GM23338 (cell line): ENCODE results near the gene ZNF26. TPM values are rescaled to one million over a fixed set of nuclear protein-coding genes. Genes with fewer than 3 reads are reported as not detected.

Experiments used
- ATAC-seq: fragments of 200-7000 bp; cut with Tn5 transposase; 3 replicates; pipeline ENCODE4 v1.9.1; 2020
- DNase-seq: peaks from one replicate; pipeline ENCODE4 v3.0.0-alpha.2; 2015; ENCODE audit warnings: low spot score
- H2AFZ ChIP-seq: fragments of 200-600 bp; sonication (generic); 2 replicates; pipeline ENCODE4 v1.8.0; 2016; ENCODE audit warnings: antibody characterized with exemption, mild to moderate bottlenecking, moderate library complexity
- H3F3A ChIP-seq: fragments of 200-600 bp; sonication (generic); replicated peaks from 2 replicates; pipeline ENCODE4 v1.8.0; 2017; ENCODE audit warnings: antibody characterized with exemption, mixed run types, low read depth
- H3K27ac ChIP-seq: fragments of 200-600 bp; sonication (generic); 2 replicates; pipeline ENCODE4 v1.6.1; 2016; ENCODE audit warnings: low read depth
- H3K27me3 ChIP-seq: fragments of 200-600 bp; sonication (generic); 2 replicates; pipeline ENCODE4 v1.8.0; 2016; ENCODE audit warnings: mild to moderate bottlenecking, mixed run types, moderate library complexity; ENCODE audit not compliant: insufficient read depth
- H3K36me3 ChIP-seq: fragments of 200-600 bp; sonication (generic); 2 replicates; pipeline ENCODE4 v1.8.0; 2016; ENCODE audit warnings: mild to moderate bottlenecking; ENCODE audit not compliant: insufficient read depth
- H3K4me1 ChIP-seq: fragments of 200-600 bp; sonication (generic); 2 replicates; pipeline ENCODE4 v1.8.0; 2016; ENCODE audit warnings: mild to moderate bottlenecking, moderate library complexity; ENCODE audit not compliant: insufficient read depth
- H3K4me2 ChIP-seq: fragments of 200-600 bp; sonication (generic); 2 replicates; pipeline ENCODE4 v1.7.1; 2017; ENCODE audit warnings: mixed run types
- H3K4me3 ChIP-seq: fragments of 200-600 bp; sonication (generic); 2 replicates; pipeline ENCODE4 v1.6.1; 2016; ENCODE audit warnings: mixed run types
- H3K79me2 ChIP-seq: fragments of 200-600 bp; sonication (generic); replicated peaks from 2 replicates; pipeline ENCODE4 v1.8.0; 2017; ENCODE audit warnings: mild to moderate bottlenecking; ENCODE audit not compliant: insufficient read depth
- H3K9me2 ChIP-seq: fragments of 200-600 bp; sonication (generic); 2 replicates; pipeline ENCODE4 v1.8.0; 2017; ENCODE audit not compliant: insufficient read depth
- H4K20me1 ChIP-seq: fragments of 200-600 bp; sonication (generic); replicated peaks from 2 replicates; pipeline ENCODE4 v1.8.0; 2017; ENCODE audit warnings: mild to moderate bottlenecking; ENCODE audit not compliant: insufficient read depth
- H3K27ac Mint-ChIP-seq: 2 replicates; pipeline ENCODE4 v1.8.0; 2020; ENCODE audit warnings: inconsistent platforms, mild to moderate bottlenecking, moderate library complexity, mixed read lengths
- H3K27me3 Mint-ChIP-seq: 3 replicates; pipeline ENCODE4 v1.8.0; 2022; ENCODE audit warnings: low read depth, mild to moderate bottlenecking, moderate library complexity, mixed read lengths, inconsistent platforms; ENCODE audit not compliant: insufficient read depth, poor library complexity
- H3K36me3 Mint-ChIP-seq: 3 replicates; pipeline ENCODE4 v1.8.0; 2021; ENCODE audit warnings: low read depth, mild to moderate bottlenecking, inconsistent platforms, moderate library complexity, mixed read lengths
- H3K4me1 Mint-ChIP-seq: 3 replicates; pipeline ENCODE4 v1.8.0; 2020; ENCODE audit warnings: mild to moderate bottlenecking, inconsistent platforms, mixed read lengths
- H3K4me3 Mint-ChIP-seq: 3 replicates; pipeline ENCODE4 v1.8.0; 2021; ENCODE audit warnings: moderate library complexity, mild to moderate bottlenecking, inconsistent platforms, mixed read lengths
- H3K9me3 Mint-ChIP-seq: 3 replicates; pipeline ENCODE4 v1.8.0; 2020; ENCODE audit warnings: moderate library complexity, mild to moderate bottlenecking, inconsistent platforms, mixed read lengths
- EZH2 ChIP-seq: fragments of 200-600 bp; sonication (generic); IDR thresholded peaks from one replicate; pipeline ENCODE4 v1.8.0; 2017; ENCODE audit warnings: antibody characterized with exemption, mild to moderate bottlenecking, low read depth; ENCODE audit not compliant: unreplicated experiment
- EZH2phosphoT487 ChIP-seq: fragments of 200-600 bp; sonication (generic); IDR thresholded peaks from one replicate; pipeline ENCODE4 v1.8.1; 2018; ENCODE audit warnings: antibody characterized with exemption; ENCODE audit not compliant: unreplicated experiment
- JUNB ChIP-seq: IDR thresholded peaks from one replicate; pipeline ENCODE4 v1.6.1; 2016; ENCODE audit warnings: antibody characterized with exemption; ENCODE audit not compliant: unreplicated experiment
- NANOG ChIP-seq: IDR thresholded peaks from 2 replicates; pipeline ENCODE4 v1.6.1; 2016; ENCODE audit warnings: antibody characterized with exemption, borderline replicate concordance
- POLR2AphosphoS5 ChIP-seq: IDR thresholded peaks from 2 replicates; pipeline ENCODE4 v1.6.1; 2016; ENCODE audit warnings: antibody characterized with exemption, low read depth
- STAT1 ChIP-seq: IDR thresholded peaks from one replicate; pipeline ENCODE4 v1.6.1; 2016; ENCODE audit warnings: antibody characterized with exemption; ENCODE audit not compliant: unreplicated experiment
- ZNF114 ChIP-seq: fragments of 250-450 bp; sonication (Bioruptor Pico); IDR thresholded peaks from 2 replicates; pipeline ENCODE4 v1.5.0; 2020; ENCODE audit warnings: mild to moderate bottlenecking, moderate library complexity
- ZNF331 ChIP-seq: fragments of 250-450 bp; sonication (Bioruptor Pico); IDR thresholded peaks from 2 replicates; pipeline ENCODE4 v1.5.0; 2020; ENCODE audit warnings: low read depth, mild to moderate bottlenecking, moderate library complexity
- polyA plus RNA-seq: library from polyadenylated mRNA; unstranded; fragments of >200 nt; fragmentation: Nextera tagmentation; extraction: Ambion mirVana; gene quantifications from 2 replicates; pipeline ENCODE4 v1.2.1, GENCODE V29; 2016
- total RNA-seq: library from RNA; depleted of rRNA; stranded (reverse); fragments of >200 nt; shearing (Covaris generic); gene quantifications from 2 replicates; pipeline ENCODE4 v1.2.3, GENCODE V29; 2014
- TF ChIP-seq, protein P1 (sequence below): IDR thresholded peaks from 2 replicates; pipeline ENCODE4 v1.6.1; 2016; ENCODE audit warnings: antibody characterized with exemption
- TF ChIP-seq, protein P2 (sequence below): fragments of 250-450 bp; sonication (Bioruptor Pico); IDR thresholded peaks from 2 replicates; pipeline ENCODE4 v1.5.0; 2020; ENCODE audit warnings: mild to moderate bottlenecking, moderate library complexity
- TF ChIP-seq, protein P3 (sequence below), 2 experiments: fragments of 200-600 bp in 1 of 2; sonication (generic) in 1 of 2; conservative IDR thresholded peaks; 2 replicates each; pipeline versions ENCODE4 v1.5.1 to v1.6.1; 2016 to 2017; ENCODE audit warnings: antibody characterized with exemption in 2 of 2, low read depth in 2 of 2, mild to moderate bottlenecking in 2 of 2, moderate library complexity in 1 of 2
- TF ChIP-seq, protein P4 (sequence below): IDR thresholded peaks from one replicate; pipeline ENCODE4 v1.6.1; 2018; ENCODE audit warnings: antibody characterized with exemption; ENCODE audit not compliant: unreplicated experiment

ZNF26 gene
- total and polyA plus RNA-seq, 2 experiments from 2014 or later: 4.8 to 18.9 TPM

DNA sequence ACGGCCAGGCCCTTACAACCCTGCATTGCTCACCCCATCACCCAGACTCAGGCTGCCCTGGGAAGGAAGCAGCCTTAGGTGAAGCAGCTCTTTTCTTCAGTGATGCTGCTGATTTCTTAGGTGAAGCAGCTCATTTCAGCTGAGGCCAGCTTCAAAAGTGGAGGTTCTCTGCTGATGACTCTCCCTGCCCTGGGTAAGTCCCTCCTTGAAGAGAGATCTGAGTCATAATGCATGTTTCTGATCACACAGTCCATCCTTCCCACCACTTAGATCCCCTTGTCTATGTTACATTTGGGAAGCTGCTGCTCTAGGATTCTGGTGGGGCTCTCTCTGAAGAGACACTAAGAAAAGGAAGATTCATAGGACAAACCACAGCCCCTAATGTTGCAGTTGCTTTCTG is 77.4 kb downstream of the ZNF26 start (continued):
- TF ChIP-seq, protein P1, sequence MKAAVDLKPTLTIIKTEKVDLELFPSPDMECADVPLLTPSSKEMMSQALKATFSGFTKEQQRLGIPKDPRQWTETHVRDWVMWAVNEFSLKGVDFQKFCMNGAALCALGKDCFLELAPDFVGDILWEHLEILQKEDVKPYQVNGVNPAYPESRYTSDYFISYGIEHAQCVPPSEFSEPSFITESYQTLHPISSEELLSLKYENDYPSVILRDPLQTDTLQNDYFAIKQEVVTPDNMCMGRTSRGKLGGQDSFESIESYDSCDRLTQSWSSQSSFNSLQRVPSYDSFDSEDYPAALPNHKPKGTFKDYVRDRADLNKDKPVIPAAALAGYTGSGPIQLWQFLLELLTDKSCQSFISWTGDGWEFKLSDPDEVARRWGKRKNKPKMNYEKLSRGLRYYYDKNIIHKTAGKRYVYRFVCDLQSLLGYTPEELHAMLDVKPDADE: no peak
- no peak for TF ChIP-seq STAT1

DNA sequence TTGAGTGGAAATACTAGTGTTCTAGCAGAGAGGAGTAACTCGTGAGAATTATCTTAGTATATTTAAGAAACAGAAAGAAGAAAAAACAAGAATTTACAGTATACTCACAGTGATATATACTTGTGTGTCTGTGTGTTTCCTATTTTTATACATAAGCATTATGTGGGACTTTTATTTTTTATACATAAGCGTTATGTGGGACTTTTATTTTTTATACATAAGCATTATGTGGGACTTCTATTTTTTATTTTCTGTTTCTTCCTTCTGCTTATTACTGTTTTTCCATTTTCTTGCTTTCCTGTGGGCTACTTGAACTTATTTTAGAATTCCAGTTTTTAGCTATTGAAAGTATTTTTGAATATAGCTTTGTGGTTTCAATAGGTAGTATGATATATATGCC is 87.7 kb downstream of the ZNF26 start:
- Histone ChIP-seq H3K36me3 (peaks cover 7% of the 10 kb centered on the region; the same call in 1 of the 2 replicates), H3K4me1 (no peaks in the 10 kb centered on the region), H3K9me2 (no peaks in the 10 kb centered on the region), H3F3A (no peaks in the 10 kb centered on the region), H3K27ac (no peak overlapping the region), H2AFZ (no peak overlapping the region), H3K79me2 (no peaks in the 10 kb centered on the region), H3K4me2 (no peak overlapping the region), H3K4me3 (no peak overlapping the region), H3K27me3 (no peaks in the 10 kb centered on the region), H4K20me1 (no peaks in the 10 kb centered on the region)
- H3K4me3 Mint-ChIP-seq: no peak overlapping the region
- peaks cover 56% of the 10 kb centered on the region for H3K9me3 Mint-ChIP-seq
- no peak for ATAC-seq
- no peaks in the 10 kb centered on the region for H3K4me1 Mint-ChIP-seq
- no peaks in the 10 kb centered on the region for H3K27me3 Mint-ChIP-seq
- DNase-seq: no peak
- H3K36me3 Mint-ChIP-seq: peaks cover 28% of the 10 kb centered on the region
- no peak overlapping the region for H3K27ac Mint-ChIP-seq
- TF ChIP-seq, protein P2, sequence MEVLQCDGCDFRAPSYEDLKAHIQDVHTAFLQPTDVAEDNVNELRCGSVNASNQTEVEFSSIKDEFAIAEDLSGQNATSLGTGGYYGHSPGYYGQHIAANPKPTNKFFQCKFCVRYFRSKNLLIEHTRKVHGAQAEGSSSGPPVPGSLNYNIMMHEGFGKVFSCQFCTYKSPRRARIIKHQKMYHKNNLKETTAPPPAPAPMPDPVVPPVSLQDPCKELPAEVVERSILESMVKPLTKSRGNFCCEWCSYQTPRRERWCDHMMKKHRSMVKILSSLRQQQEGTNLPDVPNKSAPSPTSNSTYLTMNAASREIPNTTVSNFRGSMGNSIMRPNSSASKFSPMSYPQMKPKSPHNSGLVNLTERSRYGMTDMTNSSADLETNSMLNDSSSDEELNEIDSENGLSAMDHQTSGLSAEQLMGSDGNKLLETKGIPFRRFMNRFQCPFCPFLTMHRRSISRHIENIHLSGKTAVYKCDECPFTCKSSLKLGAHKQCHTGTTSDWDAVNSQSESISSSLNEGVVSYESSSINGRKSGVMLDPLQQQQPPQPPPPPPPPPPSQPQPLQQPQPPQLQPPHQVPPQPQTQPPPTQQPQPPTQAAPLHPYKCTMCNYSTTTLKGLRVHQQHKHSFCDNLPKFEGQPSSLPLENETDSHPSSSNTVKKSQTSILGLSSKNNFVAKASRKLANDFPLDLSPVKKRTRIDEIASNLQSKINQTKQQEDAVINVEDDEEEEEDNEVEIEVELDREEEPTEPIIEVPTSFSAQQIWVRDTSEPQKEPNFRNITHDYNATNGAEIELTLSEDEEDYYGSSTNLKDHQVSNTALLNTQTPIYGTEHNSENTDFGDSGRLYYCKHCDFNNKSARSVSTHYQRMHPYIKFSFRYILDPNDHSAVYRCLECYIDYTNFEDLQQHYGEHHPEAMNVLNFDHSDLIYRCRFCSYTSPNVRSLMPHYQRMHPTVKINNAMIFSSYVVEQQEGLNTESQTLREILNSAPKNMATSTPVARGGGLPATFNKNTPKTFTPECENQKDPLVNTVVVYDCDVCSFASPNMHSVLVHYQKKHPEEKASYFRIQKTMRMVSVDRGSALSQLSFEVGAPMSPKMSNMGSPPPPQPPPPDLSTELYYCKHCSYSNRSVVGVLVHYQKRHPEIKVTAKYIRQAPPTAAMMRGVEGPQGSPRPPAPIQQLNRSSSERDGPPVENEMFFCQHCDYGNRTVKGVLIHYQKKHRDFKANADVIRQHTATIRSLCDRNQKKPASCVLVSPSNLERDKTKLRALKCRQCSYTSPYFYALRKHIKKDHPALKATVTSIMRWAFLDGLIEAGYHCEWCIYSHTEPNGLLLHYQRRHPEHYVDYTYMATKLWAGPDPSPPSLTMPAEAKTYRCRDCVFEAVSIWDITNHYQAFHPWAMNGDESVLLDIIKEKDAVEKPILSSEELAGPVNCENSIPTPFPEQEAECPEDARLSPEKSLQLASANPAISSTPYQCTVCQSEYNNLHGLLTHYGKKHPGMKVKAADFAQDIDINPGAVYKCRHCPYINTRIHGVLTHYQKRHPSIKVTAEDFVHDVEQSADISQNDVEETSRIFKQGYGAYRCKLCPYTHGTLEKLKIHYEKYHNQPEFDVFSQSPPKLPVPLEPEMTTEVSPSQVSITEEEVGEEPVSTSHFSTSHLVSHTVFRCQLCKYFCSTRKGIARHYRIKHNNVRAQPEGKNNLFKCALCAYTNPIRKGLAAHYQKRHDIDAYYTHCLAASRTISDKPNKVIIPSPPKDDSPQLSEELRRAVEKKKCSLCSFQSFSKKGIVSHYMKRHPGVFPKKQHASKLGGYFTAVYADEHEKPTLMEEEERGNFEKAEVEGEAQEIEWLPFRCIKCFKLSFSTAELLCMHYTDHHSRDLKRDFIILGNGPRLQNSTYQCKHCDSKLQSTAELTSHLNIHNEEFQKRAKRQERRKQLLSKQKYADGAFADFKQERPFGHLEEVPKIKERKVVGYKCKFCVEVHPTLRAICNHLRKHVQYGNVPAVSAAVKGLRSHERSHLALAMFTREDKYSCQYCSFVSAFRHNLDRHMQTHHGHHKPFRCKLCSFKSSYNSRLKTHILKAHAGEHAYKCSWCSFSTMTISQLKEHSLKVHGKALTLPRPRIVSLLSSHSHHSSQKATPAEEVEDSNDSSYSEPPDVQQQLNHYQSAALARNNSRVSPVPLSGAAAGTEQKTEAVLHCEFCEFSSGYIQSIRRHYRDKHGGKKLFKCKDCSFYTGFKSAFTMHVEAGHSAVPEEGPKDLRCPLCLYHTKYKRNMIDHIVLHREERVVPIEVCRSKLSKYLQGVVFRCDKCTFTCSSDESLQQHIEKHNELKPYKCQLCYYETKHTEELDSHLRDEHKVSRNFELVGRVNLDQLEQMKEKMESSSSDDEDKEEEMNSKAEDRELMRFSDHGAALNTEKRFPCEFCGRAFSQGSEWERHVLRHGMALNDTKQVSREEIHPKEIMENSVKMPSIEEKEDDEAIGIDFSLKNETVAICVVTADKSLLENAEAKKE (CRISPR knock-in tag): no peak
- TF ChIP-seq EZH2: no peak
- no peak for TF ChIP-seq NANOG
- TF ChIP-seq, protein P3, sequence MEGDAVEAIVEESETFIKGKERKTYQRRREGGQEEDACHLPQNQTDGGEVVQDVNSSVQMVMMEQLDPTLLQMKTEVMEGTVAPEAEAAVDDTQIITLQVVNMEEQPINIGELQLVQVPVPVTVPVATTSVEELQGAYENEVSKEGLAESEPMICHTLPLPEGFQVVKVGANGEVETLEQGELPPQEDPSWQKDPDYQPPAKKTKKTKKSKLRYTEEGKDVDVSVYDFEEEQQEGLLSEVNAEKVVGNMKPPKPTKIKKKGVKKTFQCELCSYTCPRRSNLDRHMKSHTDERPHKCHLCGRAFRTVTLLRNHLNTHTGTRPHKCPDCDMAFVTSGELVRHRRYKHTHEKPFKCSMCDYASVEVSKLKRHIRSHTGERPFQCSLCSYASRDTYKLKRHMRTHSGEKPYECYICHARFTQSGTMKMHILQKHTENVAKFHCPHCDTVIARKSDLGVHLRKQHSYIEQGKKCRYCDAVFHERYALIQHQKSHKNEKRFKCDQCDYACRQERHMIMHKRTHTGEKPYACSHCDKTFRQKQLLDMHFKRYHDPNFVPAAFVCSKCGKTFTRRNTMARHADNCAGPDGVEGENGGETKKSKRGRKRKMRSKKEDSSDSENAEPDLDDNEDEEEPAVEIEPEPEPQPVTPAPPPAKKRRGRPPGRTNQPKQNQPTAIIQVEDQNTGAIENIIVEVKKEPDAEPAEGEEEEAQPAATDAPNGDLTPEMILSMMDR (conservative IDR thresholded peaks at IDR 0.05; ENCODE audit: low read depth in 2 of 2): no peak
- TF ChIP-seq, protein P4, sequence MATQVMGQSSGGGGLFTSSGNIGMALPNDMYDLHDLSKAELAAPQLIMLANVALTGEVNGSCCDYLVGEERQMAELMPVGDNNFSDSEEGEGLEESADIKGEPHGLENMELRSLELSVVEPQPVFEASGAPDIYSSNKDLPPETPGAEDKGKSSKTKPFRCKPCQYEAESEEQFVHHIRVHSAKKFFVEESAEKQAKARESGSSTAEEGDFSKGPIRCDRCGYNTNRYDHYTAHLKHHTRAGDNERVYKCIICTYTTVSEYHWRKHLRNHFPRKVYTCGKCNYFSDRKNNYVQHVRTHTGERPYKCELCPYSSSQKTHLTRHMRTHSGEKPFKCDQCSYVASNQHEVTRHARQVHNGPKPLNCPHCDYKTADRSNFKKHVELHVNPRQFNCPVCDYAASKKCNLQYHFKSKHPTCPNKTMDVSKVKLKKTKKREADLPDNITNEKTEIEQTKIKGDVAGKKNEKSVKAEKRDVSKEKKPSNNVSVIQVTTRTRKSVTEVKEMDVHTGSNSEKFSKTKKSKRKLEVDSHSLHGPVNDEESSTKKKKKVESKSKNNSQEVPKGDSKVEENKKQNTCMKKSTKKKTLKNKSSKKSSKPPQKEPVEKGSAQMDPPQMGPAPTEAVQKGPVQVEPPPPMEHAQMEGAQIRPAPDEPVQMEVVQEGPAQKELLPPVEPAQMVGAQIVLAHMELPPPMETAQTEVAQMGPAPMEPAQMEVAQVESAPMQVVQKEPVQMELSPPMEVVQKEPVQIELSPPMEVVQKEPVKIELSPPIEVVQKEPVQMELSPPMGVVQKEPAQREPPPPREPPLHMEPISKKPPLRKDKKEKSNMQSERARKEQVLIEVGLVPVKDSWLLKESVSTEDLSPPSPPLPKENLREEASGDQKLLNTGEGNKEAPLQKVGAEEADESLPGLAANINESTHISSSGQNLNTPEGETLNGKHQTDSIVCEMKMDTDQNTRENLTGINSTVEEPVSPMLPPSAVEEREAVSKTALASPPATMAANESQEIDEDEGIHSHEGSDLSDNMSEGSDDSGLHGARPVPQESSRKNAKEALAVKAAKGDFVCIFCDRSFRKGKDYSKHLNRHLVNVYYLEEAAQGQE: no peak
- no peak for TF ChIP-seq STAT1
- TF ChIP-seq ZNF114 (CRISPR knock-in tag): no peak
- TF ChIP-seq, protein P1: no peak
- no peak for TF ChIP-seq ZNF331 (CRISPR knock-in tag)
- TF ChIP-seq POLR2AphosphoS5: no peak
- no peak for TF ChIP-seq JUNB
- no peak for TF ChIP-seq EZH2phosphoT487
